B cell (primary cell): ENCODE measurements around the gene FMN2. TPM values are rescaled to one million over a fixed set of nuclear protein-coding genes. Genes with fewer than 3 reads are reported as not detected.

Experiments
- ATAC-seq: fragments of 200-7000 bp; cut with Tn5 transposase; one replicate; pipeline ENCODE4 v1.10.0; 2021; ENCODE audit warnings: low read depth, mild to moderate bottlenecking, moderate number of reproducible peaks, moderate library complexity
- CTCF ChIA-PET: fragments of 350-600 bp; sonication (Branson Sonifier 250); formaldehyde crosslinking; loops from one replicate; lab custom pipeline; 2021; ENCODE audit warnings: antibody characterized with exemption, inconsistent platforms; lab: Charles Lee
- POLR2A ChIA-PET: fragments of 350-600 bp; sonication (Branson Sonifier 250); formaldehyde crosslinking; loops from one replicate; lab custom pipeline; 2021; ENCODE audit warnings: antibody characterized with exemption; lab: Charles Lee
- DNase-seq: peaks from one replicate; pipeline ENCODE4 v3.0.0; 2013
- H2AFZ ChIP-seq: 2 replicates; pipeline ENCODE4 v1.6.1; 2012; ENCODE audit warnings: mild to moderate bottlenecking, low read depth, low read length; ENCODE audit not compliant: insufficient read depth, poor library complexity, severe bottlenecking
- H3K27ac ChIP-seq, 2 donors: 1 replicate in 1 of 2; 2 replicates in 1 of 2; pipeline ENCODE4 v1.5.1; 2012 to 2013; ENCODE audit warnings: low read length in 2 of 2, mild to moderate bottlenecking in 2 of 2, moderate library complexity in 1 of 2
- H3K27me3 ChIP-seq, 4 experiments: fragments of 200-600 bp in 1 of 4; sonication (generic) in 1 of 4; replicated peaks in 1 of 4; 1 replicate in 2 of 4; 2 replicates in 2 of 4; pipeline versions ENCODE4 v1.6.1 to v1.7.0; 2013 to 2016; ENCODE audit warnings: low read length in 3 of 4, mild to moderate bottlenecking in 2 of 4, mixed read lengths in 1 of 4, moderate library complexity in 1 of 4; ENCODE audit not compliant: insufficient read depth in 4 of 4, control insufficient read depth in 3 of 4; ENCODE audit errors: control extremely low read depth in 1 of 4
- H3K36me3 ChIP-seq, 2 experiments: replicated peaks in 1 of 2; 1 replicate in 1 of 2; 2 replicates in 1 of 2; pipeline versions ENCODE4 v1.6.1 to v1.7.1; 2013; ENCODE audit warnings: low read length in 1 of 2; ENCODE audit not compliant: insufficient read depth in 2 of 2, control insufficient read depth in 1 of 2; ENCODE audit errors: control extremely low read depth in 1 of 2, extremely low read depth in 1 of 2
- H3K4me1 ChIP-seq, 2 donors: fragments of 200-600 bp in 1 of 2; sonication (generic) in 1 of 2; 1 replicate in 1 of 2; 2 replicates in 1 of 2; pipeline versions ENCODE4 v1.5.1 to v1.6.1; 2013 to 2017; ENCODE audit warnings: low read length in 2 of 2; ENCODE audit not compliant: control insufficient read depth in 2 of 2, insufficient read depth in 2 of 2
- H3K4me2 ChIP-seq: replicated peaks from 2 replicates; pipeline ENCODE3; 2012; ENCODE audit warnings: mild to moderate bottlenecking, low read depth, low read length; ENCODE audit not compliant: poor library complexity, severe bottlenecking
- H3K4me3 ChIP-seq, 5 experiments: fragments of 200-600 bp in 1 of 5; sonication (generic) in 1 of 5; 1 replicate in 3 of 5; 2 replicates in 2 of 5; pipeline versions ENCODE4 v1.5.1 to v1.7.0; 2011 to 2016; ENCODE audit warnings: low read length in 4 of 5, mild to moderate bottlenecking in 4 of 5, low read depth in 2 of 5, control low read depth in 1 of 5, moderate library complexity in 1 of 5; ENCODE audit not compliant: insufficient read depth in 1 of 5; ENCODE audit errors: control extremely low read depth in 1 of 5, extremely low read depth in 1 of 5
- H3K79me2 ChIP-seq: fragments of 200-600 bp; sonication (generic); one replicate; pipeline ENCODE4 v1.6.0; 2016; ENCODE audit warnings: low read length; ENCODE audit not compliant: control insufficient read depth, insufficient read depth
- H3K9ac ChIP-seq: fragments of 200-600 bp; sonication (generic); 2 replicates; pipeline ENCODE4 v1.6.1; 2017; ENCODE audit warnings: mild to moderate bottlenecking, low read length, moderate library complexity
- H3K9me3 ChIP-seq, 3 donors: one replicate each; pipeline versions ENCODE4 v1.6.1 to v1.7.1; 2013; ENCODE audit warnings: low read length in 2 of 3; ENCODE audit not compliant: control insufficient read depth in 2 of 3, insufficient read depth in 1 of 3; ENCODE audit errors: control extremely low read depth in 1 of 3
- H4K20me1 ChIP-seq: 2 replicates; pipeline ENCODE4 v1.6.0; 2012; ENCODE audit warnings: mild to moderate bottlenecking, low read length; ENCODE audit not compliant: insufficient read depth, control insufficient read depth, poor library complexity, severe bottlenecking
- H3K27ac Mint-ChIP-seq: one replicate; pipeline ENCODE4 v1.8.0; 2021; ENCODE audit warnings: mixed read lengths
- H3K27me3 Mint-ChIP-seq: one replicate; pipeline ENCODE4 v1.8.0; 2021; ENCODE audit warnings: mixed read lengths
- H3K4me1 Mint-ChIP-seq: one replicate; pipeline ENCODE4 v1.8.0; 2021; ENCODE audit warnings: mixed read lengths
- H3K4me3 Mint-ChIP-seq: one replicate; pipeline ENCODE4 v1.8.0; 2021; ENCODE audit warnings: mixed read lengths
- H3K9me3 Mint-ChIP-seq: one replicate; pipeline ENCODE4 v1.8.0; 2022; ENCODE audit warnings: mixed read lengths; ENCODE audit not compliant: insufficient read depth
- EZH2 ChIP-seq: IDR thresholded peaks from 2 replicates; pipeline ENCODE4 v1.6.1; 2012; ENCODE audit warnings: borderline replicate concordance, low read depth, mild to moderate bottlenecking, moderate library complexity, low read length; ENCODE audit not compliant: insufficient read depth, poor library complexity, severe bottlenecking
- WGBS: methylation state at CpG from one replicate; pipeline ENCODE4 v1.1.5; 2013; ENCODE audit warnings: missing lambda C conversion rate; ENCODE audit not compliant: insufficient coverage; 5-methylcytosine and 5-hydroxymethylcytosine counted together
- intact Hi-C: fragments of 100-400 bp; cut with micrococcal nuclease; formaldehyde crosslinking; loops from one replicate; pipeline ENCODE4 v1.10.0; 2022
- polyA plus RNA-seq: library from polyadenylated mRNA; depleted of rRNA; stranded (reverse); fragments of >200 nt; gene quantifications from 2 replicates; pipeline ENCODE4 v1.2.3, GENCODE V29; 2012
- total RNA-seq, 2 donors: library from RNA; stranded (reverse); fragments of 120-200 nt in 1 of 2; gene quantifications; 1 replicate in 1 of 2; 2 replicates in 1 of 2; pipeline versions ENCODE4 v1.2.3 to v1.2.4, GENCODE V29; 2013 to 2022
- TF ChIP-seq, protein P1 (sequence below): fragments of 200-600 bp; IDR thresholded peaks from one replicate; pipeline ENCODE4 v1.8.0; 2022; ENCODE audit warnings: antibody characterized with exemption, mild to moderate bottlenecking

FMN2 gene
- total and polyA plus RNA-seq, 2 donors (not counting 1 experiment from before 2014, with no cell fraction given), result not detected

DNA sequence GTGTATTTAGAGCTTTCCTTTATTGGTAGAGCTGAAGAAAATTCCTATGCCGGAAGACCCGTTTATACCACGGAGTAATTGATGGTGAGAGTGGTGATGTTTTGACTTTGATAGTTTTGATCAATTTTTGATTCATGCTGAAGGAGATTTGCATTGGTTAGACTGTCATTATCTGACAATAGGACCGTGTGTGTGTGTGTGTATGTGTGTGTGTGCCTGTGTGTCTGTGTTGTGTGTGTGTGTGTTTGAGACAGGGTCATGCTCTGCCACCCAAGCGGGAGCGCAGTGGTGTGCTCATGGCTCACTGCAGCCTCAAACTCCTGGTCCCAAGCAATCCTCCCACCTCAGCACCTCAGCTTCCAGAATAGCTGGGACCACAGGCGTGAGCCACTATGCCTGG, 9.6 kb downstream of the FMN2 start:
- no peaks in the 10 kb centered on the region for H3K36me3 ChIP-seq
- no peak overlapping the region for H3K27ac Mint-ChIP-seq
- H3K4me1 Mint-ChIP-seq, result no peaks in the 10 kb centered on the region
- H3K27me3 Mint-ChIP-seq, result peaks cover 4% of the 10 kb centered on the region
- CTCF ChIA-PET, result no interaction called here
- no peaks in the 10 kb centered on the region for H3K4me1 ChIP-seq
- H4K20me1 ChIP-seq, result no peaks in the 10 kb centered on the region
- H3K9me3 Mint-ChIP-seq, result no peaks in the 10 kb centered on the region
- H3K9me3 ChIP-seq, result peaks cover 0 to 3% (median 0%) of the 10 kb centered on the region in 3 donors
- intact Hi-C loops, result no loop called here
- no peak overlapping the region for H3K4me3 Mint-ChIP-seq
- ATAC-seq, result no peak
- POLR2A ChIA-PET, result no interaction called here
- H3K4me2 ChIP-seq, result no peak overlapping the region
- no peak for DNase-seq
- 87% methylated on average over 3 of the region's 7 CpGs for WGBS
- H3K4me3 ChIP-seq, result no peak overlapping the region
- no peak overlapping the region for H3K27ac ChIP-seq
- TF ChIP-seq, protein P1, sequence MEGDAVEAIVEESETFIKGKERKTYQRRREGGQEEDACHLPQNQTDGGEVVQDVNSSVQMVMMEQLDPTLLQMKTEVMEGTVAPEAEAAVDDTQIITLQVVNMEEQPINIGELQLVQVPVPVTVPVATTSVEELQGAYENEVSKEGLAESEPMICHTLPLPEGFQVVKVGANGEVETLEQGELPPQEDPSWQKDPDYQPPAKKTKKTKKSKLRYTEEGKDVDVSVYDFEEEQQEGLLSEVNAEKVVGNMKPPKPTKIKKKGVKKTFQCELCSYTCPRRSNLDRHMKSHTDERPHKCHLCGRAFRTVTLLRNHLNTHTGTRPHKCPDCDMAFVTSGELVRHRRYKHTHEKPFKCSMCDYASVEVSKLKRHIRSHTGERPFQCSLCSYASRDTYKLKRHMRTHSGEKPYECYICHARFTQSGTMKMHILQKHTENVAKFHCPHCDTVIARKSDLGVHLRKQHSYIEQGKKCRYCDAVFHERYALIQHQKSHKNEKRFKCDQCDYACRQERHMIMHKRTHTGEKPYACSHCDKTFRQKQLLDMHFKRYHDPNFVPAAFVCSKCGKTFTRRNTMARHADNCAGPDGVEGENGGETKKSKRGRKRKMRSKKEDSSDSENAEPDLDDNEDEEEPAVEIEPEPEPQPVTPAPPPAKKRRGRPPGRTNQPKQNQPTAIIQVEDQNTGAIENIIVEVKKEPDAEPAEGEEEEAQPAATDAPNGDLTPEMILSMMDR, result no peak
- H2AFZ ChIP-seq, result no peak overlapping the region
- H3K9ac ChIP-seq, result no peak overlapping the region
- no peaks in the 10 kb centered on the region for H3K27me3 ChIP-seq
- no peaks in the 10 kb centered on the region for H3K79me2 ChIP-seq

DNA sequence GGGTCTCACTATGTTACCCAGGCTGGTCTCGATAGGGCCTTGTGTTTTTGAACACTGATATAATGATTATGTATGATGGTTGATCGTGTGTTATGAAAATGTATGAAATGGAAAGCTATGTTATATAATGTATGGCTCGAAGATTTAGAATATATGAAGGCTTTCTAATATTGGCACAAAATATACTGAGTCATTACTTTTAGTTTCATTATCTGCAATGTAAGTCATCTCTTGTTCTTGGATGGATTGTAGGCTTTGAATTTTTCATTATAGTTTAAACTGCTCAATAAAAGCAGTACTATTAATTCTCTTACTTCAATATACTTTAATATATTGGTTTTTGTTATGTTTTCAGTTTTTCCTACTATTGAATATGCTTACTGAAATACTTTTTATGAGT, 10.1 kb downstream of the FMN2 start:
- 100% methylated on average over 1 of the region's 3 CpGs for WGBS
- no peaks in the 10 kb centered on the region for H3K9me3 Mint-ChIP-seq
- no peaks in the 10 kb centered on the region for H3K4me1 ChIP-seq
- ATAC-seq, result no peak
- no peaks in the 10 kb centered on the region for H3K4me1 Mint-ChIP-seq
- no peak for TF ChIP-seq EZH2
- TF ChIP-seq, protein P1, result no peak
- H2AFZ ChIP-seq, result no peak overlapping the region
- no peaks in the 10 kb centered on the region for H3K79me2 ChIP-seq
- no peaks in the 10 kb centered on the region for H3K36me3 ChIP-seq
- no peak overlapping the region for H3K27ac Mint-ChIP-seq
- no peak overlapping the region for H3K27ac ChIP-seq
- DNase-seq, result no peak
- no peaks in the 10 kb centered on the region for H4K20me1 ChIP-seq
- CTCF ChIA-PET, result no interaction called here
- POLR2A ChIA-PET, result no interaction called here
- H3K4me2 ChIP-seq, result no peak overlapping the region
- H3K4me3 ChIP-seq, result no peak overlapping the region
- H3K27me3 ChIP-seq, result no peaks in the 10 kb centered on the region
- intact Hi-C loops, result no loop called here
- H3K27me3 Mint-ChIP-seq, result peaks cover 4% of the 10 kb centered on the region
- H3K9ac ChIP-seq, result no peak overlapping the region
- H3K4me3 Mint-ChIP-seq, result no peak overlapping the region
- H3K9me3 ChIP-seq, result peaks cover 0 to 3% (median 0%) of the 10 kb centered on the region in 3 donors
